Gastrocnemius medialis (tissue), 4 donors: ENCODE results near the gene SLX4IP. TPM values are rescaled to one million over a fixed set of nuclear protein-coding genes. Genes with fewer than 3 reads are reported as not detected.
A peak's percentile ranks its signal among the peaks of the same experiment; 100 is the strongest.

ENCODE experiments used
- ATAC-seq, 2 donors: fragments of 150-250 bp; one replicate each; pipeline ENCODE4 v1.9.1; 2016
- DNase-seq, 2 donors: peaks; one replicate each; pipeline ENCODE4 v3.0.0-alpha.2; 2019
- H3K27ac ChIP-seq, 4 donors: fragments of 200-600 bp; sonication (generic); 1 replicate in 1 of 4; 2 replicates in 3 of 4; pipeline ENCODE4 v1.5.1; 2016 to 2018; ENCODE audit warnings: mild to moderate bottlenecking in 2 of 4, moderate library complexity in 1 of 4
- H3K27me3 ChIP-seq, 3 donors: fragments of 200-600 bp; sonication (generic) in 2 of 3; 1 replicate in 1 of 3; 2 replicates in 2 of 3; pipeline versions ENCODE4 v1.5.1 to v1.6.0; 2016 to 2019; ENCODE audit warnings: mild to moderate bottlenecking in 1 of 3, moderate library complexity in 1 of 3
- H3K36me3 ChIP-seq, 2 donors: fragments of 200-600 bp; sonication (generic) in 1 of 2; one replicate each; pipeline ENCODE4 v1.5.1; 2017 to 2018
- H3K4me1 ChIP-seq, 2 donors: fragments of 200-600 bp; sonication (generic) in 1 of 2; one replicate each; pipeline ENCODE4 v1.5.1; 2016 to 2017; ENCODE audit warnings: mild to moderate bottlenecking in 2 of 2
- H3K4me3 ChIP-seq, 4 donors: fragments of 200-600 bp; sonication (generic) in 3 of 4; 1 replicate in 1 of 4; 2 replicates in 3 of 4; pipeline ENCODE4 v1.5.1; 2016 to 2019; ENCODE audit warnings: mild to moderate bottlenecking in 2 of 4
- H3K9me3 ChIP-seq, 3 donors: fragments of 200-600 bp; sonication (generic) in 2 of 3; 1 replicate in 1 of 3; 2 replicates in 2 of 3; pipeline ENCODE4 v1.5.1; 2016 to 2019
- CTCF ChIP-seq, 5 experiments: fragments of 450-650 bp in 3 of 5; fragments of 200-600 bp in 2 of 5; sonication (generic) in 2 of 5; IDR thresholded peaks in 4 of 5; conservative IDR thresholded peaks in 1 of 5; 1 replicate in 4 of 5; 2 replicates in 1 of 5; pipeline ENCODE4 v1.5.1; 2016 to 2019; ENCODE audit warnings: antibody characterized with exemption in 5 of 5, mild to moderate bottlenecking in 3 of 5, moderate library complexity in 3 of 5
- POLR2A ChIP-seq, 2 donors: fragments of 450-650 bp; IDR thresholded peaks; one replicate each; pipeline ENCODE4 v1.6.1; 2017; ENCODE audit warnings: antibody characterized with exemption in 2 of 2, mild to moderate bottlenecking in 2 of 2, moderate library complexity in 2 of 2
- in situ Hi-C, 4 donors: fragments of 200-750 bp; cut with MboI; loops; one replicate each; pipeline versions ENCODE4 v1.15.0 to v1.8.0; 2017; ENCODE audit warnings: low sequenced_read_pairs in 4 of 4
- intact Hi-C: fragments of 100-400 bp; cut with DNase I; formaldehyde crosslinking; loops from one replicate; pipeline ENCODE4 v1.15.1; 2023; ENCODE audit warnings: low total_unique reads
- total RNA-seq, 4 donors: library from RNA; depleted of rRNA; stranded (reverse); fragments of >200 nt; gene quantifications; one replicate each; pipeline versions ENCODE4 v1.1.0 to v1.2.3, GENCODE V29; 2016

The SLX4IP gene
- total RNA-seq, 4 donors from 2014 or later: 0.22 to 1.3 (median 0.71) TPM

DNA sequence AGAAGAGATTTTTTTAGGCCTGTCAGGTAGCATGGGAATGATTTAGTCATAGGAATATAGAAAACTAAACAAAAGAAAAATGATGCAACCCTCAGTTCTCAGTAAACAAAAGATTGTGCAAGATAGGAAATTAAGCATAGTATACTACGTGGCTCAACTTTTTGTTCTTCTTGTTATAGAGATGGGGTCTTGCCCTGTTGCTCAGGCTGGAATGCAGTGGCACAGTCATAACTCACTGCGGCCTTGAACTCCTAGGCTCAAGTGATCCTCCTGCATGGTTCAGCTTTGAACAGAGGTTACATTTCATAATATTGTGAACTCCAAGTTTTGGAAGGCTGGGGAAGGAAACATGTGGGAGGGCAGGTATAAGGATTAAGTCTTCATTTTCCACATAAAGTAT lies 28.5 kb downstream of the SLX4IP start:
- ATAC-seq (no peak), DNase-seq (no peak)
- no peaks in the 10 kb centered on the region for H3K9me3 ChIP-seq
- no peaks in the 10 kb centered on the region for H3K27me3 ChIP-seq
- H3K4me3 ChIP-seq: no peak overlapping the region
- no peaks in the 10 kb centered on the region for H3K36me3 ChIP-seq
- in situ Hi-C loops: loop anchor here in 2 of 4 donors (10.0 to 25.0 kb wide), 2 partner anchors 811 to 1074 kb away; no protein-coding TSS in a partner anchor
- H3K27ac ChIP-seq: no peak overlapping the region
- H3K4me1 ChIP-seq: peaks cover 3 to 19% of the 10 kb centered on the region in 2 donors
- intact Hi-C loops: no loop called here
- no peak for TF ChIP-seq CTCF (IDR thresholded peaks at IDR 0.05 in 4 of 5, conservative IDR thresholded peaks at IDR 0.05 in 1 of 5)
- no peak for TF ChIP-seq POLR2A (IDR thresholded peaks at IDR 0.05)

- DNase-seq (no peak), ATAC-seq (no peak)
- TF ChIP-seq POLR2A (IDR thresholded peaks at IDR 0.05) (no peak), CTCF (IDR thresholded peaks at IDR 0.05 in 4 of 5, conservative IDR thresholded peaks at IDR 0.05 in 1 of 5) (no peak)
- intact Hi-C loops: loop anchor here (5.0 kb wide), 1 partner anchor 72 kb away; no protein-coding TSS in a partner anchor
- in situ Hi-C loops: loop anchor here in 2 of 4 donors (10.0 to 25.0 kb wide), 2 partner anchors 810 to 1072 kb away; no protein-coding TSS in a partner anchor
- no peak overlapping the region for H3K27ac ChIP-seq
- H3K4me1 ChIP-seq: peaks cover 8 to 26% of the 10 kb centered on the region in 2 donors
- no peak overlapping the region for H3K4me3 ChIP-seq
- no peaks in the 10 kb centered on the region for H3K27me3 ChIP-seq
- no peaks in the 10 kb centered on the region for H3K9me3 ChIP-seq
- H3K36me3 ChIP-seq: no peaks in the 10 kb centered on the region
Measured at GRCh38 chr20:10465135-10465534, 30.0 kb downstream of the SLX4IP start.

DNA sequence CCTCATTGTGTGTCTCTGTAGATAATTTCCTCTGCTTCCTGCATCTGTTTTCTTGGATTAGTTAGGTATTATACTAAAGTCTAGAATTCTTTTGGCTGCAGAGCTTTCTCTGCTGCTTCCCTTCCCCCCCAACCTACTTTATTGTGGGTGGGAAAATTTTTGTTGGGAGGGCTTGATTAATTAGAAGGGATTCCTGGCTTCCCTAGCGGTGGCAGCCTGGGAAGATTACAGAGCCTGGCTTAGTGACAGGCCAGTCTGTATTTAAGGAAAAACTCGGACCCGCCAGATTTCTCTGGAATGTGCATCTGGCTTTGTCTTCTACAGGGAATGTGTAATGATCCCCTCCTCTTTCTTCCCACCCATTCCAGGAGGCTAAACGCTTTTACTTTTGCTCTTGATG lies 31.2 kb downstream of the SLX4IP start:
- DNase-seq: no peak
- no peak for ATAC-seq
- peak overlapping the region; percentile 27 to 48 (median 38) for H3K27ac ChIP-seq
- peak overlapping the region in 1 of 4 donors; percentile 6 for H3K4me3 ChIP-seq
- no peaks in the 10 kb centered on the region for H3K27me3 ChIP-seq
- peaks cover 8 to 26% of the 10 kb centered on the region in 2 donors for H3K4me1 ChIP-seq
- no peaks in the 10 kb centered on the region for H3K9me3 ChIP-seq
- TF ChIP-seq CTCF (IDR thresholded peaks at IDR 0.05 in 4 of 5, conservative IDR thresholded peaks at IDR 0.05 in 1 of 5): no peak
- TF ChIP-seq POLR2A (IDR thresholded peaks at IDR 0.05): no peak
- intact Hi-C loops (loop anchor here (5.0 kb wide), 1 partner anchor 71 kb away; no protein-coding TSS in a partner anchor), in situ Hi-C loops (loop anchor here in 2 of 4 donors (10.0 to 25.0 kb wide), 2 partner anchors 808 to 1071 kb away; no protein-coding TSS in a partner anchor)
- no peaks in the 10 kb centered on the region for H3K36me3 ChIP-seq

- H3K36me3 ChIP-seq: no peaks in the 10 kb centered on the region
- H3K27ac ChIP-seq: peak overlapping the region; percentile 27 to 48 (median 38)
- H3K27me3 ChIP-seq: no peaks in the 10 kb centered on the region
- peaks cover 8 to 26% of the 10 kb centered on the region in 2 donors for H3K4me1 ChIP-seq
- in situ Hi-C loops: loop anchor here in 2 of 4 donors (10.0 to 25.0 kb wide), 2 partner anchors 808 to 1070 kb away; no protein-coding TSS in a partner anchor
- DNase-seq (no peak), ATAC-seq (no peak)
- H3K9me3 ChIP-seq: no peaks in the 10 kb centered on the region
- peak overlapping the region in 1 of 4 donors; percentile 6 for H3K4me3 ChIP-seq
- TF ChIP-seq CTCF (IDR thresholded peaks at IDR 0.05 in 4 of 5, conservative IDR thresholded peaks at IDR 0.05 in 1 of 5): no peak
- no peak for TF ChIP-seq POLR2A (IDR thresholded peaks at IDR 0.05)
- intact Hi-C loops: loop anchor here (5.0 kb wide), 1 partner anchor 70 kb away; no protein-coding TSS in a partner anchor
Measured at GRCh38 chr20:10466855-10467254, 31.8 kb downstream of the SLX4IP start.
